NT2/D1 (cell line): ENCODE results near the gene CD320.

Experiments
- SUZ12 ChIP-seq: IDR thresholded peaks from 2 replicates; pipeline ENCODE4 v1.6.1; 2011; ENCODE audit not compliant: insufficient read length, insufficient read depth; ENCODE audit errors: extremely low read depth
- YY1 ChIP-seq: IDR thresholded peaks from 2 replicates; pipeline ENCODE4 v1.6.1; 2011; ENCODE audit not compliant: insufficient read length, insufficient read depth
- ZNF274 ChIP-seq: IDR thresholded peaks from 2 replicates; pipeline ENCODE4 v1.6.1; 2011; ENCODE audit warnings: mild to moderate bottlenecking, low read depth, low read length

DNA sequence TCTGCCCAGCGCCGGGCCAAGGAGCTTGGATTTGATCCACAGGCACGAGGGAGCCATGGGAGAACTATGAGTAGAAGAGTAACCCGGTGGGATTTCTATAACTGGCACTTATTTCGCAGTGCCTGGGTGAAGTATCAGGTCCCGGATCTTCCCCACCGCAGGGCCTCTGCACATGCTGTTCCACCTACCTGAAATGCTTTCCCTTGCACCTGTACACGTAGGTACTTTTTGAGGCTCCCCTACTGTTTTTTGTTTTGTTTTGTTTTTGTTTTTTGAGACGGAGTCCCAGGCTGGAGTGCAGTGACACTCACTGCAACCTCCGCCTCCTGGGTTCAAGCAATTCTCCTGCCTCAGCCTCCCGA, 35.3 kb upstream of the CD320 start:
- TF ChIP-seq SUZ12 (no peak), ZNF274 (no peak), YY1 (no peak)
